ENCODE measurements around the gene BEST2. TPM values are rescaled to one million over a fixed set of nuclear protein-coding genes. Genes with fewer than 3 reads are reported as not detected.

The BEST2 gene
- total and polyA plus RNA-seq, 2 of the 4 experiments (the other 2 are of a cell fraction), result not detected

GRCh38 chr19:12788042-12788681 is 36.6 kb downstream of the BEST2 start:
- Histone ChIP-seq H3K18ac (ENCODE audit: low read depth, low read length) (peak overlapping the region; percentile 39), H3K9me1 (ENCODE audit: insufficient read depth, low read length) (peaks cover 17% of the 10 kb centered on the region), H3K27ac (ENCODE audit: insufficient read depth, low read length) (peak overlapping the region; percentile 89), H3K4me3 (ENCODE audit: insufficient read depth, low read depth, low read length) (no peak overlapping the region), H4K91ac (ENCODE audit: insufficient read depth, low read depth, low read length) (peak overlapping the region; percentile 85), H2BK20ac (ENCODE audit: low read depth, low read length) (peak overlapping the region; percentile 86), H2AK5ac (ENCODE audit: low read depth, low read length) (peak overlapping the region; percentile 99), H3K56ac (ENCODE audit: extremely low read depth, insufficient read depth, low read length) (no peak overlapping the region; the same call in 1 of the 2 replicates), H3K4me2 (ENCODE audit: low read depth, low read length) (peak overlapping the region; percentile 51), H4K20me1 (ENCODE audit: insufficient read depth, low read length) (peaks cover 19% of the 10 kb centered on the region), H4K5ac (ENCODE audit: low read depth, low read length) (peak overlapping the region; percentile 68), H3K9me3 (ENCODE audit: control insufficient read depth, insufficient read depth, low read length) (no peaks in the 10 kb centered on the region), H3K4ac (ENCODE audit: low read depth, low read length) (peak overlapping the region; percentile 89), H2BK120ac (ENCODE audit: low read depth, low read length) (peak overlapping the region; percentile 86), H3K23ac (ENCODE audit: low read depth, low read length) (peak overlapping the region; percentile 62; the same call in 1 of the 2 replicates), H3K79me1 (ENCODE audit: low read depth in 1 of 2, low read length in 2 of 2) (peaks cover 0 to 38% of the 10 kb centered on the region in 2 experiments; a peak in 2 of 4 replicates), H2BK15ac (ENCODE audit: low read depth, low read length) (peak overlapping the region; percentile 36; the same call in 2 of the 3 replicates), H3K4me1 (ENCODE audit: control insufficient read depth, insufficient read depth, low read length) (peaks cover 40% of the 10 kb centered on the region), H2BK5ac (ENCODE audit: low read depth, low read length, poor library complexity, severe bottlenecking) (peak overlapping the region; percentile 91), H4K8ac (ENCODE audit: low read depth in 2 of 2, low read length in 2 of 2) (peak overlapping the region; percentile 59 to 93; a peak in 3 of 4 replicates), H3K14ac (replicated peaks; ENCODE audit: low read depth, low read length) (peak overlapping the region; percentile 70; the same call in 1 of the 2 replicates), H3K27me3 (ENCODE audit: control insufficient read depth, insufficient read depth, low read length) (no peaks in the 10 kb centered on the region), H3K9ac (ENCODE audit: low read depth, low read length) (peak overlapping the region; percentile 34; the same call in 1 of the 2 replicates), H2AFZ (replicated peaks; ENCODE audit: low read length, poor library complexity) (peak overlapping the region; percentile 77), H2AK9ac (replicated peaks; ENCODE audit: low read depth, low read length, poor library complexity) (peak overlapping the region; percentile 82), H3K36me3 (ENCODE audit: control insufficient read depth, insufficient read depth, low read length) (no peaks in the 10 kb centered on the region)
- no TSS peak for BruUV-seq (replicated peaks)
- ATAC-seq (ENCODE audit: low read depth) (no peak), DNase-seq (no peak)
- 41% methylated on average over 2 of the region's 4 CpGs; no CpG with 5 or more reads in 1 of the 2 experiments for WGBS, 2 experiments (ENCODE audit: extremely low coverage in 2 of 2, insufficient read length in 1 of 2)
- dilution Hi-C loops (cut with HindIII; ENCODE audit: low sequenced_read_pairs, unreplicated experiment), result no loop called here
- in situ Hi-C loops (cut with MboI; ENCODE audit: low sequenced_read_pairs), result loop anchor here (25.0 kb wide), 1 partner anchor 1049 kb away; no protein-coding TSS in a partner anchor
- ChIA-PET POLR2A (ENCODE audit: unreplicated experiment) (no interaction called here), CTCF (interaction anchor here (1.1 to 1.2 kb wide), 2 partner anchors 10 to 22 kb away, joined by 3 to 4 read pairs; no protein-coding TSS in a partner anchor)
- intact Hi-C loops (cut with micrococcal nuclease), result no loop called here
- TF ChIP-seq POLR2A (IDR thresholded peaks at IDR 0.05; ENCODE audit: low read depth, low read length), result peak; percentile 3
- no peak for TF ChIP-seq RCOR1 (IDR thresholded peaks at IDR 0.05; ENCODE audit: insufficient replicate concordance, low read length)
